GM19351 (cell line): ENCODE data around the gene SPATA19.
"Not testable (repeated sequence)": the region's sequence is repeated elsewhere in the genome, so short reads cannot be mapped to it uniquely, and the experiment has no call there.

Source experiments
- ATAC-seq: cut with Tn5 transposase; IDR thresholded peaks from one replicate; pipeline ENCODE4 v1.9.1; 2021; ENCODE audit warnings: mild to moderate bottlenecking, moderate library complexity; ENCODE audit not compliant: unreplicated experiment

SPATA19 gene, protein sequence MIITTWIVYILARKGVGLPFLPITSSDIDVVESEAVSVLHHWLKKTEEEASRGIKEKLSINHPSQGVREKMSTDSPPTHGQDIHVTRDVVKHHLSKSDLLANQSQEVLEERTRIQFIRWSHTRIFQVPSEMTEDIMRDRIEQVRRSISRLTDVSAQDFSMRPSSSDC

DNA sequence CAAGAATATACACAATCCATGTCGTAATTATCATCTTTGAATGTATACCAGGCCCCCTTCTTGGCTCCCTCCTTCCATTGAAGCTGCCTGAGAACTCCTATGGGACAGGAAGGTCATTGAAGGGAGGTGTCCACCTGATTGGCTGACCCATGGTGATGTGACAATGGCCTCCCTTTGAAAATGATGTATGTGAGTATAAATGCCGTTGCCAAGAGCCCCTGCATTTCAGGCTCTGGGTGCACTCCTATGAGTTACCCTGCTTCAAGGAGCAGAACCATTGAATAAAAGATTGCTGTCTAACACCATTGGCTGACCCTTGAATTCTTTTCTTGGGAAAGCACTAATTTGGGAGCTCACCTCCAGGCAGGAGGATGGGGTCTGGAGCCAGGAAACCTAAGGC is at the start of gene SPATA19:
Gene SPATA19, minus strand, starts transcription at position 101 of the 400 bp plus-strand sequence. Its CDS starts 67 bp downstream, at position 34.
- no peak for ATAC-seq

DNA sequence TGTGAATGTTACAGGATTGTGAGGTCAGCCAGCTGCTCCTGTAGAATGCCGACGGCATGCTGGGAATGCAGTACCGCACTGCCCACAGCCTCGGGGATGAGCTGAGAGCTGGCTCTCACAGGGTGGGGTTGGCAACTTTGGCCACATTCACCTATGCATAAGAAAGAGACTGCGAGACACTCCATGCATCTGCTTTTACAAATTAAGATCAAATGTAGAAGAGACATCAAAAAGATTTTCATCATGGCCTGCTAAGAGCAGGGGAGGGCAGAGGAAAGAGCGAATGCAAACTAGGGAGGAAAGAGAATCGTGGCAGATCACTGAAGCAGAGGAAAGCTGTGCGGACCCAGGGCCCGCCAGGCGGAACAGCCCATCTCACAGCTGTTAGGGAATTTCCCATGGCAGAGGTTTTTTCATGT is 49.8 kb upstream of the SPATA19 start:
- ATAC-seq: peak; percentile 54

DNA sequence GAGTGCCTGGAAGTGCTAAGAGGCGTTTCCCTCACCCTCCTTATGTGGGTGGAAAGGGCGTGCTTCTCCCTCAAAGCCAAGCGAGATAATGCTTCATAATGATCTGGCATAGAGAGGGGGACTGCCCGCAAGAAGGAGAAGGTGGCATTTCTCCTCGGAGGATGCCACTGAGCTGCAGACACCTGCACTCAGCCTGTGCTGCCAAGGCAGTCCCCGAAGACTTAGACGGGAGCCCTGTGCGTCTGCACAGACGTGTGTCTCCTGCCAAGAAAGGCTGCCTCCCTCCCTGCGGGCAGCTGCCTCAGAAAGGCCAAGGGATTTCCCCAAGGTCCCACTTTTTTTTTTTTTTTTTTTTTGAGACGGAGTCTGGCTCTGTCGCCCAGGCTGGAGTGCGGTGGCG is 48.1 kb upstream of the SPATA19 start:
- ATAC-seq: no peak

DNA sequence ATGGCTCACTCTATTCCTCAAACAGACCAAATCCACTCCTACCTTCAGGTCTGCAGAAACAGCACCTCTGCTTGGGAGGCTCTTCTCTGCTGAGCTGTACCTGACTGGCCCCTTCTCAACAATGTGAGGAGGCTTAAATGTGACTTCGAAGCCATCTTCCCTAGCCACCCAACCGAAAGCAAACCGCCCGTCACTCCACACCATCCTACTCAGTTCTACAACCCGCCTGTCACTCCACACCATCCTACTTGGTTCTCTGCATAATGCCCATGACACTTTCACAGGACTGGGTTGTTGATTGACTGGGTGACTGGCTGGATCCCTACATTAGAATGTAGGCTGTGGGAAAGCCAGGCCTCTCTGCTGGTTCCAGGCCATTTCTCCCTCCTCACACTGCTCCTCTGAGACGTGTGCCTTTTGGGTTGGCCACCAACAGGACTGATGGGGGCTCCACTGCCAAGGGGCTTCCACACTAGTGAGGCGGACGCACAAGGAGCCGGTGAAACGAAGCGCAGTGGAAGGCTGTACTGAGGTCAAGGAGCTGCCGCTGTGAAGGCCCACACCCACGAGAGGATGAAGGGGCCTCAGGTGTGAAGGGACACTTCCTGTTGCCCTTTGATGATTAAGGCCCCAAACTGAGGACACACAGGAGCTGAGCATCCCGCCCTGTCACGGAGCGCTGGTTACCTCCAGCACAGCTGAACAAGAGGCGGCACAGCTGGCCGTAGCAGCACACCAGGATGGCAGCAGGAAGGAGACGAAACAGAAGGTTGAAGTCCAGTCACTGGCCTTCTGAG is 47.5 kb upstream of the SPATA19 start:
- ATAC-seq: no peak

DNA sequence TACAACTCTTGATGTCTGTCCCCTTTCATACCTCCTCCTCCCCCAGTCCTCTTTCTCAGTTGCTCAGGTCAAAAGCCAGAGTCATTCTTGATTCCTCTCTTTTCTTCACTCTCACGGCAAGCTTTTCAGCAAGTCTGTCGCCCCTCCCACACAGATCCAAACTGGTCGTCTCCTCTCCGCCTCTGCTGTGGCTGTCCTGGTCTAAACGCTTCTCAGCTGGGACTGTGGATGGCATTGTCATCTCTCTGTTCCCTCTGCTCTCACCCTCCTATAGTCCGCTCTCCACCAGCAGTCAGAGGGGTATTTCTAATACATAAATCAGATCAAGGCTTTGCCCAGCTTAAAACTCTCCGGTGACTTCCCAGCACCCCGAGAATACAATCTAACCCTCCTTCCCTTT is 46.8 kb upstream of the SPATA19 start:
- ATAC-seq: no peak

DNA sequence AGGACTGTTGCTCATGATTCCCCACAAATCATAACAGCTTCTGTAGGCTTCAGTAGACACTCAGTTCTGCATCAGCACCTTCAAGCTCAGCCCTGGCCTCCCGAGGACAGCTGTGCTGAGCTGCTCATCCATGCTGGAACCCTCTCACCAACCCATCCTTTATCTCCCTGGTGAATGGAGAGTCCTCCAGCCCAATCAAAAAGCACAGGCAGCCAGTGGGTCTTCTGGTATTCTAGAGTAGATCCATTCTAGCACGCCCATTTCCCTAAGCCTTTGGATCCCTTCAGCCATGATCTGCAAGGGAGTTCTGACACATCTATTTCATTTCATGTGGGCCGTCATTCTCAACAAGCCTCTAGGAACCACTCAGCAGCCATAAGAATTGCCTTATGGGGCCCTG is 44.6 kb upstream of the SPATA19 start:
- no peak for ATAC-seq

DNA sequence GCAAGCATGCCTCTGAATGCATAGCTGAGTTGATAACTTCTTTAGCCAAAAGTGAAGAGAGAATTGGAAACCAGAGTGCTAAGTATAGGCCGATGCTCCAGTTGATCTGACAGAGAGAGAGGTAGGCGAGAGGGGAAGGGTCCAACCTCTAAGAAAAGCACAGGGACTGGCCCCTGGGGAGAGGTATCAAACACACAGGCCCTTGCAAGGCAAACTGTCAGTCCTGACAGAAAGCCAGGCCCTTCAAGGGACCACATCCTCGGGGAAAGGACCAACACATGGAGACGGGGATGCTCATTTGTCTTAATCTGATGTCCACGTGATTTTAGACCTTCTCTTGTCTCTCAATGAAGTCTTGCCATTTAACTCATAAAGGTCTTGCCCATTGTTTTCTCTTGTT is 43.9 kb upstream of the SPATA19 start:
- ATAC-seq: no peak

DNA sequence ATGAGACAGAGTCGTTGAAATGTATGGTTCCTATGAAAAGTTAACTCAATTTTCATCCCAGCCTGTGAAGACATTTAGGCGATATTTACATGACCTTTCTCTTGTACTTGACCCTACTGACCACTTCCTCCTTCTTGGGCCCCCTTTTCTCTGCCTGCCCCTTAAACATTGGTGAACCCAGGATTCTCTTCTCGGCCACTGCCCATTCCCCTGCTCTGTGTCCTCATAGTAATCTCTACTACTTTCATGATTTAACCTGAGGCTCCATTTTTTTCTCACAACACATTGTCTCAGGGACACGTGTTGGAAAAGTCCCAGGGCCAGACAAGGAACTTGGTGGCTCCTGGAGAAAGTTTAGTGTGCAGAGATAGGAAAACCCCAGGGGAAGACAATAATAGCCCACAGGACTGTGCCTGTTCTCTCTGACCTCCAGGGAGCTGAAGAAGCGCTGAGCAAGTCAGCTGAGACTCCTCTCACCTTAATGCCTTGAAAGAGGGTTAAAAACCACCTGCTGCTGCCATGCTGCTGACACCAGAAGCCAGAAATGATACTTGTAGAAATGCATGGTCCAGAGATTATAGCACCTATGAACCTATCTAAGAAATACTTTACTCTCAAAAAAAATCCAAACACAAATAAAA is 42.5 kb upstream of the SPATA19 start:
- no peak for ATAC-seq

DNA sequence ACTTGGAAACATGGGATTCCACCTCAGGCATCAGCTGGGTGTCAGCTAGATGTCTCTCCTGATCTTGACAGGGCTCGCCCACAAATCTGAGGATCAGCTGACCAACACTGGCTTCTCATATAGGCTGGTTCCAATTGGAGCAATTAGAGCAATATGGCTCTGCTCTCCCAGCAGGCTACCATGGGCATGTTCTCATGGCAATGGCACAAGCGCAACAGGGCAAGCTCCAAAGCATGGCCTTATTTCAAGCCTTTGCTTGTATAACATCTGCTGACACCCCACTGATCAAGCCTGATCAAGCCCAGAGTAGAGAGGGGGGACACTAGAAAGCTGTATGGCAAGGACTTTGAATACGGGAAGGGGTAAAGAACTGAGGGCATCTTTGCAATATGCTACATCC is 40.7 kb upstream of the SPATA19 start:
- ATAC-seq: no peak

DNA sequence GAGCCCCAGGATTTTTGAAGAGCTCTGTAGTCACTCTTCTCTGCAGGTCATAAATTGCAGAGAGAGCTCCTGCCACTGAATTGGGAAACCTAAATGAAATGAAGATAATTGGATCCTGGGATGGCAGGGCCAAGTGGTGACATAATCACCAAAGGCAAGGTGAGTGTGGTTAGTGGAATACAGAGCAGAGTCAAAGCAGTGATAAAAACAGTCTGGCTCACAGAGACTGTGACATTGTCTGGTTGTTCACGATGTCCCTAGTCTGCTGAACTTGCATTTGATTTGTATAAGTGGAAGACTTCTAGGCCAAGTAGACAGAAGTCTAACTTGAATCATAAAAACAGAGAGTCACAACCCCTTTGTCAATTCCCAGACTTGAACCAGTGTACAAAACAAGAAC is 26.8 kb upstream of the SPATA19 start:
- no peak for ATAC-seq

DNA sequence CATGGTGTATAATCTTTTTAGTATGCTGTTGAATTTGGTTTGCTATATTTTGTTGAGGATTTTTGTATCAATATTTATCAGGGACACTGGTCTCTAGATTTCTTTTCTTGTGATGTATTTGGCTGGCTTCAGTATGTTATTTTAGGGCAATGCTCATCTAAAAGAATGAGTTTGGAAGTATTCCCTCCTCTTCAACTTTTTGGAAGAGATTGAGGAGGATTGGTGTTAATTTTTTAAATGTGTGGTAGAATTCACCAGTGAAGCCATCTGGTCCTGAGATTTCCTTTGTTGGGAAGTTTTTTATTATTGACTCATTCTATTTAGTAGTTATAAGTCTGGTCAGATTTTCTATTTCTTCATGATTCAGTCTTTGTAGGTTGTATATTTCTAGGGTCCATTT is 22.1 kb upstream of the SPATA19 start:
- no peak for ATAC-seq

DNA sequence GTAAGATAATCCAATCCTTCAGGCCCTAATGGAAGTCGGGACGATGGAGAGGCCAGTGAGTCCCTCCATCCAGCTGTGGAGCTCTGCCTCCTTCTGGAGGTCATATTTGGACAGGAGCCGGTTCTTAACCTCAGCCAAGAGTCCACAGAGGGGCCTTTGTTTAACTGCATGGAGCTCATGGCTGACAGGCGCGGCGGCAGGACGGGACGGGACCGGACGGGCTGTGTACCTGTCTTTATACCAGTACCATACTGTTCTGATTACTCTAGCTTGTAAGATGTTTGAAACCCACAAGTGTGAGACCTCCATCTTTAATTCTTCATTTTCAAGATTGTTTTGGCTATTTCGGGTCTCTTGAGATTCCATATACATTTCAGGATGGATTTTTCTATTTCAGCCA is 20.2 kb upstream of the SPATA19 start:
- no peak for ATAC-seq

DNA sequence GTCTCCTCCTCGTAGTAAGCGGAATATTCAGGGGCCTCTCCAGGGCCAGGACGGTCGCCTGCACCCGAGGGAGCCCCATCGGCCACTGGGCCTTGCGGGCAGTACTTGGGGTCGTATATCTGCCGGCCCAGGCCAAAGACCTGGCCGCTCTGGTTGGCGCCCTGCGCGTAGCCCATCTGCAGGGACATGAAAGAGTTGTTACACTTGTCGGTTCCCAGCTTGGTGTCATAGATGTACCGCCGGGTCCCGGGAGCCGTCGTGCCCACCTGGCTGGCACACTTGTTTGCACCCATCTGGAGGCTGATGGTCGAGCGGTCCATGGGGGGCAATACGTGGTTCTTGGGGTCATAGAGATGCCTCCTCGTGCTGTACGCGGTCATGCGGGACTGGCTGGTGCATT is 19.4 kb upstream of the SPATA19 start:
- ATAC-seq: no peak

DNA sequence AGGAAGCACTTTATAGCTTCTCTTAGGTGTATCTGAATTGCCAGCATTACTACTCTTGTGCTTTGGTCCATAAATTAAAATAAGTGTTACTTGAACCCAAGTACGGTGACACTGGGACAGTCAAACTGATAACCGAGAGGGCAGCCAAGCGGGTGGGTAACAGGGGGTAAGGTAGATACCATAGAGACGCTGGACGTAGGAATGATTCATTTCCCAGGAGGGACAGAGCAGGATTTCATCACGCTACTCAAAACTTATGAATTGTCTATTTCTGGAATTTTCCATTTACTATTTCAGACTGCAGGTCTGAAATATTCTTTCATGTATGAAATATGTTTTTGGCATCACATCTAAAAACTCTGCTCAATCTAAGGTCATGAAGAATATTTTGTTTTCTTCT is 14.8 kb upstream of the SPATA19 start:
- no peak for ATAC-seq

DNA sequence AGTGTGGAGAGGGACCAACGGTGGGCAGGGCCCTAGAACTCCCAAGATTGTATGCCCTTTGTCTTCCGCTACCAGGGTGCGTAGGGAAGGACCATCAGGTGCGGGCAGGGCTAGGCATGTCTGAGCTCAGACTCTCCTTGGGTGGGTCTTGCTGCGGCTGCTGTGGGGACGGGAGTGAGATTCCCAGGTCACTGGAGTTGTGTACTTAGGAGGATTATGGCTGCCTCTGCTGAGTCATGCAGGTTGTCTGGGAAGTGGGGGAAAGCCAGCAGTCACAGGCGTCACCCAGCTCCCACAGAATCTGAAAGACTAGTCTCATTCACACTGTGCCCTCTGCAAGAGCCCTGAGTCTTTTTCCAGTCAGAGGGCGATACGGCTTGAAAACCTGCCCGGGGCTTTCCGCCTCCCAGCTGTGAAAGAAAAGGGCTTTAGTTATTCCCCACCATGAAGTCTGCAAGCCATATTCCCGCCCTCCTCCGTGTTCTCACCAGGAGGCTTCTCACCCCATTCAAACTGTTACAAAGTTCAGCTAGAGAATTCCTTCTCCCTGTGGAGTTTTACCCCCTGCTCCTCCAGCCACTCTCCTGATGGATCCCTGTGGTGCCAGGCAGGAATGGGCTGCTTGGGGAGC is 9.1 kb upstream of the SPATA19 start:
- not testable (repeated sequence) for ATAC-seq

DNA sequence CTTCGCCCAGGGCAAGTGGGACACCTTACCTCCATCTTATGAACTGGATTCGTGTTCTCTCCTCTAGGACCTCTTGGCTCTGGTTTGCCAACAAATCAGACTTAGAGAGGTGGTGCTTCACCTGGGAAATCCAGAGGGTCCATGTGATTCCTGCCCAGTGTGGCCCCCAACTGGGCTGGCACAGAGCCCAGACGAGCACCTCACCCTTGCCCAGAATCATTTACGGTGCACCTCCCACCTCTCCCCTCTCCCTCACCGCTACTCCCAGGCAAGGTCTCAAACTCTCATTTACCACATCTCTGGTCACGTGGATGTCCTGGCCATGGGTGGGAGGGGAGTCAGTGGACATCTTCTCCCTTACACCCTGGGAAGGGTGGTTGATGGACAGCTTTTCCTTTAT is 1.1 kb downstream of the SPATA19 start:
- ATAC-seq: no peak

DNA sequence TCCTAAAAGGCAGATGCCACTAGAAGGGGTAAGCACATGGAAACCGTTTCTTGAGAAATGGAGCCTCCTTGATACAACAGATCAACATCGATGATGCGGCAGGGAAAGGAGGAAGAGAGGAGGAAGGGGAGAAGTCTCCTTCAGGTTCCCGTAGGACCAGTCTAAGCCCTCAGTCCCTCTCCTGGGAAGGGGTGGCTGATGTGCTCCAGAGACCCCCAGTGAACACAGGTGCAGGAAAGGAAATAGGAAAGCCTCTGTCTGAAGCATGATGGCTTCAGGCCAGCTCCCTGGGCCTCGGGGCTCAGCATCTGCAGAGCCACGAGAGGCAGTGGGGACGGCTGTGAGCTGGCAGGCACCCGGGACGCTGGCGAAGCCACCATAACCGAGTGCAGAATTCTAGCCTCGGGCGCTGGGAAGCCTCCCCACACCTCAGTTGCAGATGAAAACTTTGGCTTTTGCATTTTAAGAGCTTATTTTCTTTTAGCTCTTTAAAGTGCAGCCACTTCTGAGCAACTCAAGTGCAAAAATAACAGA is 1.8 kb downstream of the SPATA19 start:
- no peak for ATAC-seq

DNA sequence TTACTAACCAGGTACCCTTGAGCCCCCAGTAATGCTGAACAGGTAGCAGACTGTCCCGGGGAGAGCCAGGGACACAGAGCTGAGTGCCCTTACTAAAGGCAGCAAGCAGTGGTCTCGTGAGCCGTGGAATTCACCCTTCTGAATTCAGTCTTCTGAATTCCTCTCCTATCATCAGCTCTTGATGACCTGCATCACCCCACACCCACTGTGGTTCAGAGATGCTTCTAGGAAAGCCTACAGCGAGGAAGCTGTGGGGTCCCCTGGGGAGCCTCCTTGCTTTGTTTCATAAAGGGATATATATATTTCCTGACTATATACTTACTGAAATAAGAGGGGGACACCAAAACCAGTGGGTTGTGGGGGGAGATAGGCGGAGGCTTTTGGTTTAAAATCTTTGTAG is 2.6 kb downstream of the SPATA19 start:
- ATAC-seq: no peak

DNA sequence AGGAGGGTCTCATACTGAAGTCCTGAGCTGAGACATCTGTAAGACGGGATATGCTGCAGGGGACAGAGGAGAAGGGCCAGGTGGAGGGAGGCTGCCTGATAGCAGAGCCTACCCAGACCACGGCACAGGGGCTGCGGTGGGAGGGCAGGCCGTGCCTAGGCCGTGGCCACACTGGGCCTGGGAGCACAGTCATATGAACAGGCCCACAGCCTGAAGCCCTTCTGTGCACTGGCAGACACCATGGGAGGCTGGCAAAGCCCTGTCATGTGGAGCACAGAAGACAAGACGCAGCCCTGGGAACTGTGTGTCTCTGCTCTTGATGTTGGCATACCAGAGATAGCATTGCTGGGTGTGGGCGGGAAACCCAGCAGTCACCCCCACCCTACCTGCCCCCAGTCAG is 3.3 kb downstream of the SPATA19 start:
- no peak for ATAC-seq

DNA sequence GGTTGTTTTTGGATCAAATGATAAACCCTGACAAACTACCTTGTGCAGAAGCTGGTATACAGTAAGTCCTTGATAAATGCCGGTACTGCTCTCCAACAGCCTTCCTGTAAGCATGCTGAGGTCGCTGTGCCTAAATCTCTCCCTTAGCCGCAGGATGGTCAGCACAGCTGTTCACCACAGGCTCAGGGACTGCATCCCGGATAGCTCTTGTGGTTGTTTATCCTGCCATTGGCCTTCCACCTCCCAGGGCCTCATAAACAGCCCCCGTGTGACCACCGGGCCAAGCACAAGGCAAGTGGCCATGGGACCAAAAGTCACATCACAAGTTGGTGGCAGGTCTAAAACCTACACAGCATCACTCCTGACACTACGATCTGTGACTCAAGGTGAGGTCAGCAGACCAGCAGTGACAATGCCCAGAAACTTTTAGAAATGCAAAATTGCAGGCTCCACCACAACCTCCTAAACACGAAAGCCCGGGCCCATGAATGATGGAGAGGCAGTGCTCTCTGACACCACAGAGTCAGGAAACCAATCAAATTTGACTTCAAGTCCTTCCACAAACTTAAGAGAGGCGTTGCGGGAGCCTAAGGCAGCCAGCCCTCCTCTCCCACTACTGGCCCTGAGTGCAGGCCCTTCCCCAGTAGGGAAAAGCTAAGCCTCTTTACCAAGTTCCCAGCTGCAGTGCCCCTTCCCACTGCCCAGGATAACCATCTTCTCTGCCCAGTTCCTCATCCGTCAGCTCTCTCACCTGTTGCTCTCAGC is 3.9 kb downstream of the SPATA19 start:
- ATAC-seq: no peak

DNA sequence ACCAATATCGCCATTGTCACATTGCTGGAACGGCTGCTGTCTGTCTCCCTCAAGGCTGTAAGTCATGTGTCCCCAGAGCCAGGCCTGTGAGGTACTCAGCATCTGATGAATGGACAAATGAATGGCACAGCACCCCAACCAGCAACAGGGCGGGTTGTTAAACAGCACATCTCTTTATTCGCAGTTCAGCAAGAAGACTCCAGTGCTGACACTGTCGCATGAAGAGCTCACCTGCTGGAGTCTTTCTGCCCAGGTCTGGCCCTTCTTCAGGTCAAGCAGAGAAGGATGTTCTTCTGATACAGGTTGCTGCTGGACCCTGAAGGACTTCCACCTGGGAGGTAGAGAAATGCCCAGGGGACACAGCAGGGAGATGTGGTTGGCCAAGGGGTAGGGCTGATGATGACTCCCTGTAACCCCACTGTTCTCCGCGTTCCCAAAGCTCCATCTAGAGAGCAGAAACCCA is 4.8 kb downstream of the SPATA19 start:
- ATAC-seq: no peak
